22Rv1 (cell line): ENCODE results near the gene FAAP20.

Source experiments
- H3K27ac ChIP-seq: fragments of 450-650 bp; 2 replicates; pipeline ENCODE4 v1.5.1; 2017
- ZFX ChIP-seq: fragments of 450-650 bp; IDR thresholded peaks from 2 replicates; pipeline ENCODE4 v1.6.1; 2017; ENCODE audit warnings: antibody characterized with exemption, borderline replicate concordance
- TF ChIP-seq, protein P1 (sequence below): fragments of 450-650 bp; IDR thresholded peaks from 2 replicates; pipeline ENCODE4 v1.5.1; 2017; ENCODE audit warnings: mild to moderate bottlenecking

Gene FAAP20

GRCh38 chr1:2173546-2174347 is 20.8 kb downstream of the FAAP20 start:
- H3K27ac ChIP-seq, result no peak overlapping the region
- no peak for TF ChIP-seq ZFX
- TF ChIP-seq, protein P1, sequence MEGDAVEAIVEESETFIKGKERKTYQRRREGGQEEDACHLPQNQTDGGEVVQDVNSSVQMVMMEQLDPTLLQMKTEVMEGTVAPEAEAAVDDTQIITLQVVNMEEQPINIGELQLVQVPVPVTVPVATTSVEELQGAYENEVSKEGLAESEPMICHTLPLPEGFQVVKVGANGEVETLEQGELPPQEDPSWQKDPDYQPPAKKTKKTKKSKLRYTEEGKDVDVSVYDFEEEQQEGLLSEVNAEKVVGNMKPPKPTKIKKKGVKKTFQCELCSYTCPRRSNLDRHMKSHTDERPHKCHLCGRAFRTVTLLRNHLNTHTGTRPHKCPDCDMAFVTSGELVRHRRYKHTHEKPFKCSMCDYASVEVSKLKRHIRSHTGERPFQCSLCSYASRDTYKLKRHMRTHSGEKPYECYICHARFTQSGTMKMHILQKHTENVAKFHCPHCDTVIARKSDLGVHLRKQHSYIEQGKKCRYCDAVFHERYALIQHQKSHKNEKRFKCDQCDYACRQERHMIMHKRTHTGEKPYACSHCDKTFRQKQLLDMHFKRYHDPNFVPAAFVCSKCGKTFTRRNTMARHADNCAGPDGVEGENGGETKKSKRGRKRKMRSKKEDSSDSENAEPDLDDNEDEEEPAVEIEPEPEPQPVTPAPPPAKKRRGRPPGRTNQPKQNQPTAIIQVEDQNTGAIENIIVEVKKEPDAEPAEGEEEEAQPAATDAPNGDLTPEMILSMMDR, result no peak

DNA sequence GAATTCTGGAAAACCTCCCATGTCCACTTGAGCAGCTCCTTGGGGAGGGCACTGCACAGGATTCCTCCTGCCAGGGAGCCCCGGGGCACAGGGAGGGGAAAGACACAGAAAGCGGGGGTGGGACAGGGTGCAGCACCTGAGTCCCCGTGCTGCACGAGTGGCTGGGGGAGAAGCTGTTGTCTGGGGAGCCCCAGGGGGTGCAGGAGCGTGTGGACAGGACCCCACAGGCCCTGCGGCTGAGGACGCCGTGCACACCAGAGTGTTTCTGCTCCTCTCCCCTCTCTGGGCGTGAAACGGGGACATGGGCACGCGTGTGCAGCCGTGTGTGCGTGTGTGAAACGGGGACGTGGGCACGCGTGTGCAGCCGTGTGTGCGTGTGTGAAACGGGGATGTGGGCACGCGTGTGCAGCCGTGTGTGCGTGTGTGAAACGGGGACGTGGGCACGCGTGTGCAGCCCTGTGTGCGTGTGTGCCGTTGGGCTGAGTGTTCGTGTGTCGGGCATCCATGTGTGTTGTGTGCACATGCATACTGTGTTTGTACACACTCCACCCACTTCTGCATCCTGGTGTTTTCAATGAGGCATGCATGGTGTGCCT is 21.9 kb downstream of the FAAP20 start:
- no peak overlapping the region for H3K27ac ChIP-seq
- TF ChIP-seq, protein P1, result no peak
- TF ChIP-seq ZFX, result no peak

- TF ChIP-seq, protein P1, result no peak
- no peak for TF ChIP-seq ZFX
- no peak overlapping the region for H3K27ac ChIP-seq
Measured at GRCh38 chr1:2172012-2172411, 22.6 kb downstream of the FAAP20 start.

DNA sequence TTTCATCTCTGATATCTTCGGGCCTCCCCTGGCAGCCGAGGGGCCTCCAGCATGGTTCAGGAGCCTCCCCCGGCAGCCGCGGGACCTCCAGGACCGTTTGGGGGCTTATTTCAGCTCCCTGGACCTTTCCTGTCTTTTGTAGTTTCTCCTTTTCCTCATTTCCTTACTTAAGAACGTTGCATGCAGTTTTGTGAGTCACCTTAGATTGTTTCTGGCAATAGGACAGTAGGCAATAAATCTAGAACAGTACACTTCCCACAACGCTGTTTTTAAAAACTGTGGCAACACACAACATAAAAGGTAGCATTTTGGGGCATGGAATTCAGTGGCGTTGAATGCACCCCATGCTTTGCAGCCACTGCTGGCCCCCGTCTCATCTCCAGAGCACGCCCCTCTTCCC is 24.4 kb downstream of the FAAP20 start:
- no peak overlapping the region for H3K27ac ChIP-seq

GRCh38 chr1:2169200-2169836 is 25.3 kb downstream of the FAAP20 start:
- TF ChIP-seq, protein P1, result no peak
- no peak for TF ChIP-seq ZFX
- H3K27ac ChIP-seq, result no peak overlapping the region

More for the DNA sequence above, 24.4 kb downstream of the FAAP20 start:
- TF ChIP-seq, protein P1, result no peak
- no peak for TF ChIP-seq ZFX

GRCh38 chr1:2168535-2168934 is 26.0 kb downstream of the FAAP20 start:
- TF ChIP-seq, protein P1, result no peak
- TF ChIP-seq ZFX, result no peak
- no peak overlapping the region for H3K27ac ChIP-seq

- H3K27ac ChIP-seq, result no peak overlapping the region
- TF ChIP-seq, protein P1, result no peak
- no peak for TF ChIP-seq ZFX
Measured at GRCh38 chr1:2168090-2168489, 26.5 kb downstream of the FAAP20 start.
